GM19468 (cell line): Measurements from ENCODE around the gene DNAH10.
"Not testable (repeated sequence)": the region's sequence is repeated elsewhere in the genome, so short reads cannot be mapped to it uniquely, and the experiment has no call there.

ENCODE experiments used
- ATAC-seq: cut with Tn5 transposase; IDR thresholded peaks from one replicate; pipeline ENCODE4 v1.9.1; 2021; ENCODE audit warnings: mild to moderate bottlenecking, moderate library complexity, moderate number of reproducible peaks; ENCODE audit not compliant: unreplicated experiment; ENCODE audit errors: extremely low read depth

Gene DNAH10

GRCh38 chr12:123900871-123901376, 138.8 kb downstream of the DNAH10 start:
- no peak for ATAC-seq

GRCh38 chr12:123902821-123903220, 140.7 kb downstream of the DNAH10 start:
- no peak for ATAC-seq

- no peak for ATAC-seq
These were observed 141.4 kb downstream of the DNAH10 start for GRCh38 chr12:123903301-123904065.

- no peak for ATAC-seq
These were observed 143.3 kb downstream of the DNAH10 start for GRCh38 chr12:123905319-123905925.

GRCh38 chr12:123906711-123907420, 144.8 kb downstream of the DNAH10 start:
- no peak for ATAC-seq

GRCh38 chr12:123907726-123908476, 145.8 kb downstream of the DNAH10 start:
- no peak for ATAC-seq

GRCh38 chr12:123908884-123909725, 147.0 kb downstream of the DNAH10 start:
- ATAC-seq = no peak

- ATAC-seq = no peak
These were observed 148.0 kb downstream of the DNAH10 start for GRCh38 chr12:123910057-123910456.

GRCh38 chr12:123910761-123911193, 148.7 kb downstream of the DNAH10 start:
- no peak for ATAC-seq

GRCh38 chr12:123911672-123912409, 149.7 kb downstream of the DNAH10 start:
- not testable (repeated sequence) for ATAC-seq

- ATAC-seq = no peak
These were observed 150.6 kb downstream of the DNAH10 start for GRCh38 chr12:123912415-123913380.

- no peak for ATAC-seq
These were observed 152.7 kb downstream of the DNAH10 start for GRCh38 chr12:123914726-123915333.

- ATAC-seq = no peak
These were observed 154.6 kb downstream of the DNAH10 start for GRCh38 chr12:123916729-123917128.

GRCh38 chr12:123917337-123917850, 155.3 kb downstream of the DNAH10 start:
- ATAC-seq = no peak

- ATAC-seq = no peak
These were observed 157.9 kb downstream of the DNAH10 start for GRCh38 chr12:123919980-123920360.

GRCh38 chr12:123923038-123923437, 160.9 kb downstream of the DNAH10 start:
- no peak for ATAC-seq

- ATAC-seq = no peak
These were observed 161.8 kb downstream of the DNAH10 start for GRCh38 chr12:123923927-123924326.
